Neural cell (in vitro differentiated cells): Measurements from ENCODE around the gene PIKFYVE. TPM values are rescaled to one million over a fixed set of nuclear protein-coding genes. Genes with fewer than 3 reads are reported as not detected.

Experiments used
- H2AFZ ChIP-seq: fragments of 200-600, 300-800 bp; sonication (generic), shearing (Covaris generic); 2 replicates; pipeline ENCODE4 v1.6.0; 2014; ENCODE audit warnings: low read depth, mild to moderate bottlenecking, antibody characterized with exemption, low read length, moderate library complexity
- H3F3A ChIP-seq: fragments of 200-600 bp; shearing (Covaris generic); 2 replicates; pipeline ENCODE4 v1.6.1; 2016; ENCODE audit warnings: mild to moderate bottlenecking, moderate library complexity, mixed read lengths, antibody characterized with exemption, low read length; ENCODE audit not compliant: insufficient read depth, poor library complexity, severe bottlenecking
- H3K27ac ChIP-seq: fragments of 200-600, 300-800 bp; sonication (generic), shearing (Covaris generic); 2 replicates; pipeline ENCODE4 v1.5.1; 2014; ENCODE audit warnings: mild to moderate bottlenecking, low read length, moderate library complexity
- H3K27me3 ChIP-seq: fragments of 300-800, 200-600 bp; sonication (generic), shearing (Covaris generic); 2 replicates; pipeline ENCODE4 v1.6.0; 2014; ENCODE audit warnings: mild to moderate bottlenecking, low read depth, low read length, moderate library complexity; ENCODE audit not compliant: insufficient read depth
- H3K36me3 ChIP-seq: fragments of 300-800, 200-600 bp; sonication (generic), shearing (Covaris generic); 2 replicates; pipeline ENCODE4 v1.5.1; 2014; ENCODE audit warnings: mild to moderate bottlenecking, antibody characterized with exemption, low read length, moderate library complexity; ENCODE audit not compliant: insufficient read depth
- H3K4me2 ChIP-seq: fragments of 300-800, 200-600 bp; sonication (generic), shearing (Covaris generic); 2 replicates; pipeline ENCODE4 v1.6.0; 2014; ENCODE audit warnings: mild to moderate bottlenecking, low read length
- H3K4me3 ChIP-seq: fragments of 300-800, 200-600 bp; sonication (generic), shearing (Covaris generic); 2 replicates; pipeline ENCODE4 v1.5.1; 2014; ENCODE audit warnings: mild to moderate bottlenecking, low read length, moderate library complexity
- H3K79me2 ChIP-seq: fragments of 200-600 bp; shearing (Covaris generic); replicated peaks from 2 replicates; pipeline ENCODE4 v1.6.0; 2014; ENCODE audit warnings: mild to moderate bottlenecking, low read length, moderate library complexity; ENCODE audit not compliant: insufficient read depth
- H3K9ac ChIP-seq: fragments of 300-800, 200-600 bp; sonication (generic), shearing (Covaris generic); 2 replicates; pipeline ENCODE4 v1.6.1; 2016; ENCODE audit warnings: mild to moderate bottlenecking, low read length, mixed read lengths
- H3K9me2 ChIP-seq: fragments of 200-600 bp; shearing (Covaris generic); 2 replicates; pipeline ENCODE4 v1.6.1; 2016; ENCODE audit warnings: mild to moderate bottlenecking, low read length, mixed read lengths; ENCODE audit not compliant: insufficient read depth
- H3K9me3 ChIP-seq: fragments of 200-600, 300-800 bp; sonication (generic), shearing (Covaris generic); 2 replicates; pipeline ENCODE4 v1.6.1; 2016; ENCODE audit warnings: mild to moderate bottlenecking, mixed run types, low read length, moderate library complexity, mixed read lengths
- H4K20me1 ChIP-seq: fragments of 200-600 bp; shearing (Covaris generic); 2 replicates; pipeline ENCODE4 v1.6.1; 2016; ENCODE audit warnings: mild to moderate bottlenecking, mixed run types; ENCODE audit not compliant: insufficient read depth
- CTCF ChIP-seq: fragments of 450-650 bp; IDR thresholded peaks from 2 replicates; pipeline ENCODE4 v1.5.1; 2014; ENCODE audit warnings: antibody characterized with exemption, mild to moderate bottlenecking, moderate library complexity; ENCODE audit not compliant: poor library complexity, severe bottlenecking
- EP300 ChIP-seq: fragments of 450-650 bp; conservative IDR thresholded peaks from 2 replicates; pipeline ENCODE4 v1.6.1; 2014; ENCODE audit warnings: antibody characterized with exemption, mild to moderate bottlenecking, moderate library complexity; ENCODE audit not compliant: poor library complexity, severe bottlenecking
- EZH2 ChIP-seq: fragments of 200-600, 300-800 bp; shearing (Covaris generic), sonication (generic); IDR thresholded peaks from 2 replicates; pipeline ENCODE4 v1.6.1; 2014; ENCODE audit warnings: antibody characterized with exemption, low read length, borderline replicate concordance, mild to moderate bottlenecking; ENCODE audit not compliant: insufficient read depth, poor library complexity, severe bottlenecking
- MXI1 ChIP-seq: fragments of 450-650 bp; conservative IDR thresholded peaks from 2 replicates; pipeline ENCODE4 v1.6.1; 2014; ENCODE audit warnings: antibody characterized with exemption, mild to moderate bottlenecking; ENCODE audit not compliant: poor library complexity, severe bottlenecking
- POLR2AphosphoS5 ChIP-seq: IDR thresholded peaks from 2 replicates; pipeline ENCODE4 v1.6.1; 2012
- RAD21 ChIP-seq: fragments of 450-650 bp; conservative IDR thresholded peaks from 2 replicates; pipeline ENCODE4 v1.6.1; 2014; ENCODE audit warnings: antibody characterized with exemption, mild to moderate bottlenecking, moderate library complexity
- SMC3 ChIP-seq: fragments of 450-650 bp; conservative IDR thresholded peaks from 2 replicates; pipeline ENCODE4 v1.6.1; 2014; ENCODE audit warnings: antibody characterized with exemption, mild to moderate bottlenecking, moderate library complexity; ENCODE audit not compliant: poor library complexity
- TAF1 ChIP-seq: IDR thresholded peaks from 2 replicates; pipeline ENCODE4 v1.6.1; 2012; ENCODE audit warnings: low read depth
- polyA plus RNA-seq: library from polyadenylated mRNA; depleted of rRNA; stranded (reverse); fragments of >200 nt; gene quantifications from 2 replicates; pipeline ENCODE4 v1.2.3, GENCODE V29; 2014
- TF ChIP-seq, protein P1 (sequence below): IDR thresholded peaks from 2 replicates; pipeline ENCODE4 v1.6.1; 2012; ENCODE audit warnings: borderline replicate concordance

Gene PIKFYVE
- polyA plus RNA-seq, 1 donor from 2014 or later = 27.1 TPM

DNA sequence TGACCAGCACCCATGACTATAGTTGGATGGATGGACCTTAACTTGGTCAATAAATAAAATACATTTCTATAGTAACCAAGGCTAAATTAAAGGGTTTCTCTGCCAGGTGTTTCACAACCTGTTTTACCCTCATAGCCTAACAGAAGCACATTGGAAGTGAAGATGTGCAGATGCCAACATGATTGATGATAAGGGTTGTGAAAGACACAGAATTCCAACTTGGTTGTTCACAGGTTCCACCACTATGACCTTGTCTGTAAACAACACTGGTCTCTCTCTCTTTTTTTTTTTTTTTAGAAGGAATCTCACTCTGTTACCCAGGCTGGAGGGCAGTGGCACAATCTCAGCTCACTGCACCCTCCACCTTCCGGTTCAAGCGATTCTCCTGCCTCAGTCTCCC lies 103.0 kb downstream of the PIKFYVE start:
- Histone ChIP-seq H3F3A (no peaks in the 10 kb centered on the region), H3K9me2 (no peaks in the 10 kb centered on the region), H4K20me1 (no peaks in the 10 kb centered on the region), H3K27ac (no peak overlapping the region), H3K4me2 (no peak overlapping the region), H3K4me3 (no peak overlapping the region), H3K79me2 (no peaks in the 10 kb centered on the region), H3K9ac (no peak overlapping the region), H3K36me3 (no peaks in the 10 kb centered on the region), H3K27me3 (no peaks in the 10 kb centered on the region), H2AFZ (no peak overlapping the region), H3K9me3 (peaks cover 10% of the 10 kb centered on the region)
- TF ChIP-seq CTCF (no peak), SMC3 (no peak), MXI1 (no peak), EP300 (no peak), RAD21 (no peak), EZH2 (no peak), TAF1 (no peak), POLR2AphosphoS5 (no peak)
- TF ChIP-seq, protein P1, sequence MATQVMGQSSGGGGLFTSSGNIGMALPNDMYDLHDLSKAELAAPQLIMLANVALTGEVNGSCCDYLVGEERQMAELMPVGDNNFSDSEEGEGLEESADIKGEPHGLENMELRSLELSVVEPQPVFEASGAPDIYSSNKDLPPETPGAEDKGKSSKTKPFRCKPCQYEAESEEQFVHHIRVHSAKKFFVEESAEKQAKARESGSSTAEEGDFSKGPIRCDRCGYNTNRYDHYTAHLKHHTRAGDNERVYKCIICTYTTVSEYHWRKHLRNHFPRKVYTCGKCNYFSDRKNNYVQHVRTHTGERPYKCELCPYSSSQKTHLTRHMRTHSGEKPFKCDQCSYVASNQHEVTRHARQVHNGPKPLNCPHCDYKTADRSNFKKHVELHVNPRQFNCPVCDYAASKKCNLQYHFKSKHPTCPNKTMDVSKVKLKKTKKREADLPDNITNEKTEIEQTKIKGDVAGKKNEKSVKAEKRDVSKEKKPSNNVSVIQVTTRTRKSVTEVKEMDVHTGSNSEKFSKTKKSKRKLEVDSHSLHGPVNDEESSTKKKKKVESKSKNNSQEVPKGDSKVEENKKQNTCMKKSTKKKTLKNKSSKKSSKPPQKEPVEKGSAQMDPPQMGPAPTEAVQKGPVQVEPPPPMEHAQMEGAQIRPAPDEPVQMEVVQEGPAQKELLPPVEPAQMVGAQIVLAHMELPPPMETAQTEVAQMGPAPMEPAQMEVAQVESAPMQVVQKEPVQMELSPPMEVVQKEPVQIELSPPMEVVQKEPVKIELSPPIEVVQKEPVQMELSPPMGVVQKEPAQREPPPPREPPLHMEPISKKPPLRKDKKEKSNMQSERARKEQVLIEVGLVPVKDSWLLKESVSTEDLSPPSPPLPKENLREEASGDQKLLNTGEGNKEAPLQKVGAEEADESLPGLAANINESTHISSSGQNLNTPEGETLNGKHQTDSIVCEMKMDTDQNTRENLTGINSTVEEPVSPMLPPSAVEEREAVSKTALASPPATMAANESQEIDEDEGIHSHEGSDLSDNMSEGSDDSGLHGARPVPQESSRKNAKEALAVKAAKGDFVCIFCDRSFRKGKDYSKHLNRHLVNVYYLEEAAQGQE = no peak

DNA sequence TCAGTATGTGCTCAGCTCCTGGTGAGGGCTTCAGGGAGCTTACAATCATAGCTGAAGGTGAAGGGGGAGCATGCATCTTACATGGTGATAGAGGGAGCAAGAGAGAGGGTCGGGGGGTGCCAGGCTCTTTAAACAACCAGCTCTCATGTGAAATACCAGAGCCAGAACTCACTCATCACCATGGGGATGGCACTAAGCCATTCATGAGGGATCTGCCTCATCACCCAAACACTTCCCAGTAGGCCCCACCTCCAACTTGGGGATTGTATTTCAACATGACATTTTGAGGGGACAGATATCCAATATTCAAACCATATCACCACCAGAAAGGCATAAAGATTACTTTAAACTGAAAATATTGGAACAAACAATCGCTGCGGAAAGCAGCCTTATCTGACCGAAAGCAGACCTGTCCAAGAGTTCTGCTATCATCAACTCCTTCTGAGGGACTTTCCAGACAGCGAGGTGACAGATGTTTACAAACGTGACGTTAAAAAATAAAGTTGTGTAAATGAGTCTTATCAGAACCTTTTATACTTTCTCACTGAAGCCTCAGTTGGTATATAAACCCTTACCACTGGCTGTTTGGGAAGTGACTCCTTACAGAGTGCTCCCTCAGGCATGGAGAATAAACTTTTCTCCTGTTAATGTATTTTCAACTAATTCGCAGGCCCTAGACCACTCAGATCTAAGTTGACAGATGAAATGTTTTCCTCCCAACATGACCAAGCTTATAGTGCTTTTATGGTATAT lies 105.0 kb downstream of the PIKFYVE start:
- Histone ChIP-seq H3K79me2 (no peaks in the 10 kb centered on the region), H3K27ac (no peak overlapping the region), H3K4me2 (no peak overlapping the region), H3K9me2 (no peaks in the 10 kb centered on the region), H2AFZ (no peak overlapping the region), H3K27me3 (no peaks in the 10 kb centered on the region), H3K4me3 (no peak overlapping the region), H3F3A (no peaks in the 10 kb centered on the region), H3K9ac (no peak overlapping the region), H4K20me1 (no peaks in the 10 kb centered on the region), H3K9me3 (no peaks in the 10 kb centered on the region), H3K36me3 (no peaks in the 10 kb centered on the region)
- TF ChIP-seq EZH2 (no peak), POLR2AphosphoS5 (no peak), TAF1 (no peak)
